AG10803 (cell line): ENCODE measurements around the gene NHS.
A peak's percentile ranks its signal among the peaks of the same experiment; 100 is the strongest.

Experiments
- DNase-seq: peaks from one replicate; pipeline ENCODE4 v3.0.0; 2010; ENCODE audit warnings: low read depth
- H3K4me3 ChIP-seq: 2 replicates; pipeline ENCODE4 v1.5.1; 2011; ENCODE audit warnings: mild to moderate bottlenecking, low read length, control low read depth
- TF ChIP-seq, protein P1 (sequence below): conservative IDR thresholded peaks from 2 replicates; pipeline ENCODE4 v1.5.1; 2011; ENCODE audit warnings: mild to moderate bottlenecking, low read length, control low read depth, inconsistent platforms

Gene NHS

DNA sequence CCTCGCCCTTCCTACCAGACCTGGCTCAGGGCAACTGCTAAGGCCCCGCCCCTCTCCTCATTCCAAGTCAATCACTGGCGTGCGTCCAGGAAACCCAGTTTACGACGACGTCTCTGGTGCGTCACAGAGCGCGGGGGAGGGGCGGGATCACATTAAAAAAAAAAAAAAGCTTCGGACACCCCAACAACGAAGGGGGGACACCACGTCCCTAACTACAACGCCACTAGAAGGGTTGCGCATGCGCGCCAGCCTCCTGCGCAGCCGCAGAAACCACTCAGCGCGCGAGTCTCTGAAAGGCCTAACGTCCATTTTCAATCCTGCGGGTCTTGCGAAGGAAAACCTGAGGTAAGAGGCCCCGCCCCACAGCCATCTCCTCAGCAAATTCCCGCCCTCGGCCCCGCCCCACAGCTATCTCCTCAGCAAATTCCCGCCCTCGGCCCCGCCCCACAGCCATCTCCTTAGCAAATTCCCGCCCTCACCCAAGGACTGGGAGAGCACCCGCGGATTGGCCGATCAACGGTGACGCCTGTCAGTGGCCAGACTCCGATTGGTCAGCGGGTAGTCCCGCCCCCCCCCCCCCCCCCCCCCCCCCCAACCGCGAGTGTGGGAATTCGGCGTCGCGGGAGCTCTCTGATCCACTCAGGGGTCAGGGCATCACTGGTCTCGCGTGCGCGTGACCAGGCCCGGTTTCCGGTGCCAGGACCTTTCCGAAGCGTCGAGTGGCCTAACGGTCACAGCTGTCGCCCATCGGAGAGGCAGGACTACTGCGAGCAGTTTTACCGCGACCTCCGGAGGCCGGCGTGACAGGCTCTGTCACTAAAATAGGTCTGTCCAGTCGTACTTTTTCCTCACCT lies 362.1 kb downstream of the NHS start, which contains the start of gene SCML1:
Gene SCML1, plus strand, starts transcription at position 638 of the 854 bp plus-strand sequence. CDS start 6,694 bp downstream, outside the sequence.
- TF ChIP-seq, protein P1, sequence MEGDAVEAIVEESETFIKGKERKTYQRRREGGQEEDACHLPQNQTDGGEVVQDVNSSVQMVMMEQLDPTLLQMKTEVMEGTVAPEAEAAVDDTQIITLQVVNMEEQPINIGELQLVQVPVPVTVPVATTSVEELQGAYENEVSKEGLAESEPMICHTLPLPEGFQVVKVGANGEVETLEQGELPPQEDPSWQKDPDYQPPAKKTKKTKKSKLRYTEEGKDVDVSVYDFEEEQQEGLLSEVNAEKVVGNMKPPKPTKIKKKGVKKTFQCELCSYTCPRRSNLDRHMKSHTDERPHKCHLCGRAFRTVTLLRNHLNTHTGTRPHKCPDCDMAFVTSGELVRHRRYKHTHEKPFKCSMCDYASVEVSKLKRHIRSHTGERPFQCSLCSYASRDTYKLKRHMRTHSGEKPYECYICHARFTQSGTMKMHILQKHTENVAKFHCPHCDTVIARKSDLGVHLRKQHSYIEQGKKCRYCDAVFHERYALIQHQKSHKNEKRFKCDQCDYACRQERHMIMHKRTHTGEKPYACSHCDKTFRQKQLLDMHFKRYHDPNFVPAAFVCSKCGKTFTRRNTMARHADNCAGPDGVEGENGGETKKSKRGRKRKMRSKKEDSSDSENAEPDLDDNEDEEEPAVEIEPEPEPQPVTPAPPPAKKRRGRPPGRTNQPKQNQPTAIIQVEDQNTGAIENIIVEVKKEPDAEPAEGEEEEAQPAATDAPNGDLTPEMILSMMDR, result no peak
- H3K4me3 ChIP-seq, result peak within 1 kb of the TSS; percentile 72
- peak; percentile 98 for DNase-seq

DNA sequence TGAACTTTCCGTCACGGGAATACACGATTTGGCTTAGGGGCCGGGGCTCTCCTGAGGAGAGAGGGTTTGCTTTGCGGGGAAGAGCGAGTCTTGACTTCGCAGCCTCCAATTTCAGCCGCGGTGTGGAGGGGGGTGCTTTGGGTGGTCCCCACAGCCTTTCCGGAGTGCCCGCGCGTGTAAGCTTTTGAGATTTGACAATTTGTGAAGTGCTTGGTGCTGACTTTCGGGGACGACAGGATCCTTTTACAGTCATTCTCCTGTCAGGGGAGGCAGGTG lies 362.6 kb downstream of the NHS start:
- H3K4me3 ChIP-seq, result peak overlapping the region; percentile 72
- no peak for DNase-seq
- TF ChIP-seq, protein P1, result no peak

DNA sequence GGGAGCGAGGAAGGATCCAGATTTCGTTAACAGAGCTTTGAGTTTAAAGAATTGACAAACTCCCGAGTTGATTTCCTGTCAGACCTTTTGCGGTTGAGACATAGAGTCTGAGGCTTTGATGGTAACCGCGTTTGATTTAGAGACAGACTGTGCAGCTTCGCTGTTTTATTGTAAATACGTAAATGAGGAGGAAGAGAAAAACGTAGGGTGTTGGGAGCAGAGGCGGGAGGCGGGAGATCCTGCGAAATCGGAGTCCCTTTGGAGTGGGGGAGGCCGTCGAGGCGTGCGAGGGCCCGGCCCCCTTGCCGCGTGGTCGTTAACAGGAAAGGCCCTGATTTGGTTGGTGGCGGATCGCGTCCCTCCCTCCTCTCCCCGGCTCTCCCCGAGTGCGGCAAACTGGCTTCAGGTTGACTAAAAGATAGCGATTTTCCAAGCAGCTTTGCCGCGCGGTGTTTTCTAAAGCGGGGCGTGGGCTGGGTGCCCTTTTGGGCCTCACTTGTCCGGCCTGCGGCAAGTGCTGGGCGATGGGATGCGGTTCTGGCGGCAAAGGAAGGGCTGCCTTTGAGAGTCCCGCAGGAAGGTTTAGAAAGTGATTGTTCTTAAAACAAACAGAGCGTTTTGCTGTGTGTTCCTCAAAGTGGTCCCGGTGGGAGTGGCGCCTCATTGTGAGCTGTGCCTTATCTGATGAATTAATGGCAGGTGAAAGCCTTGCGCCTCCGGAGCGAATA lies 363.1 kb downstream of the NHS start:
- H3K4me3 ChIP-seq, result peak overlapping the region; percentile 72
- peak; percentile 32 for DNase-seq
- TF ChIP-seq, protein P1, result no peak

DNA sequence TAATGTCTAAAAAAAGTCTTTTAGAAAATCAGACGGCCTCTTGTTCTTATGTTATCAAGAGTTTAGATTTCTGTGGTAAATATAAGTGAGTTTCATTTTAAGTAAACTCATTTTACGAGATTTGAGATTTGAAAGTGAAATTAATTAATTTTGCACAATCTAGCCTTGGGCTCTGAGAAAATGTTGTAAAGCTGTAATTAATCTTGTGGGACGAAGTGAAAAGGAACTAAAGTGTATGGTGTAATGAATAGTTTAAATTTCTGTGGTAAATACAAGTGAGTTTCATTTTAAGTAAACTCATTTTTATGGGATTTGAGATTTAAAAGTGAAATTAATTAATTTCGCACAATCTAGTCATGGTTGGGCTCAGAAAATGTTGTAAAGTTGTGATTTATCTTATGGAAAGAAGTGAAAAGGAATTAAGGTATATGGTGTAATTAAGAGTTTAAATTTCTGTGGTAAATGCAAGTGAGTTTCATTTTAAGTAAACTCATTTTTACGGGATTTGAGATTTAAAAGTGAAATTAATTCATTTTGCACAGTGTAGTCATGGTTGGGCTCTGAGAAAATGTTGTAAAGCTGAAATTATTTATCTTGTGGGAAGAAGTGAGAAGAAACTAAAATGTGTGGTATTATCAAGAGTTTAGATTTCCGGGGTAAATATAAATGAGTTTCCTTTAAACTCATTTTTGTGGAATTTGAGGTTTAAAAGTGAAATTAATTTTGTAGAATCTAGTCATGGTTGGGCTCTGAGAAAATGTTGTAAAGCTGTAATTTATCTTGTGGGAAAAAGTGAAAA lies 363.9 kb downstream of the NHS start:
- H3K4me3 ChIP-seq, result peak overlapping the region; percentile 72
- peak; percentile 45 for DNase-seq
- TF ChIP-seq, protein P1, result no peak

DNA sequence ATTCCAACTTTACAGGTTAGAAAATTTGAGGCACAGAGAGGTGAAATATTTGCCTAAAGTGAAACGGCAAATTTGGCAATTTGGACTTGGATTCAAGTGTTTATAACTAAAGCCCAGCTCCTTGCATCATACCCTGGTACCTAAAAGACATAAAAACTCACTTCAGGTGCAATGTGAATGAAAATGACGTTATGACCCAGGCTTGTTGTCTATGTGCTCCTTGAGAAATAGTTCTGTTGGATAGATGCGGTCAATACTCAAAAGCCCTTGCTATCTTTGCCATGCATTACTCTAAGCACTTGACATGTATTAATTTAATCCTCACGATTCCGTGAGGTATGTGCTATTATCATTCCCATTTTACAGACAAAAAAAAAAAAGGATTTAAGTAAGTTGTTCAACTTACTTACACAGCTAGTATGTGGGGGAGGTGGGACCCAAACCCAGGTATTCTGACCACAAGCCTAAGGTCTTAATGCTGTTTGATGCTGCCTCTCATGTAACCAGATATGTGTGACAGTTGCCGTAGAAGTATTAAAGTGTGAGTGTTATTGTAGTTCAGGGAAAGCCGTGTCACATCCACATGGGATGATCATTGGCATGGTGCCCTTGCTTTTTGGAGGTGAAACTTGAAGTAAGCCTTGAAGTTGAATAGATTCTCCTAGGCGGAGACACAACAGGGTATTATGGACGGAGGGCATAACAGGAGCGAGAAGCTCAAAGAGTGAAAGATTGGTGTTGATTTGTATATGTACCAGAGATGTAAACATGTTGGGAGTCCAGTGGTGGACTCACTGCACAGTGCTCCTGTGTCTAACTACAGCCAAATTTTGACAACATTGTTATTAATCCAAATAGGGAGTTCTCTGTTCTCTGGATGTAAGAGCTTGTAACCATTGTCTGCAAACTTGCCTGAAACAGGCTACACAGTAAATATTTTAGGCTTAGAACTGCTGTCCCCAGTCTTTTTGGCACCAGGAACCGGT lies 365.4 kb downstream of the NHS start:
- no peak overlapping the region for H3K4me3 ChIP-seq
- TF ChIP-seq, protein P1, result no peak
- no peak for DNase-seq

DNA sequence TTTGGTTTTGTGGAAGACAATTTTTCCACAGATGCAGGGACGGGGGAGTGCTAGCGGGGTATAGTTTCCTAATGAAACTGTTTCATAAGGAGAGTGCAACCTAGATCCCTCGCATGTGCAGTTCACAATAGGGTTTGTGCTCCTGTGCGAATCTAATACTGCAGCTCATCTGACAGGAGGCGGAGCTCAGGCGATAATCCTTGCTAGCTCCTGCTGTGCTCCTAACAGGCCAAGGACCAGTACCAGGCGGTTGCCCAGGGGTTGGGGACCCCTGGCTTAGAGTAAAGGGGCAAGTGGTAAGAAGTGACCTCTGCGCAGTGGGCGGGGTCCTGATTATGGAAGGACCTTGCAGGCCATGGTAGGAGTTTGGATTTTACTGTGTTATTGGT lies 366.1 kb downstream of the NHS start:
- DNase-seq, result no peak
- no peak overlapping the region for H3K4me3 ChIP-seq
- TF ChIP-seq, protein P1, result no peak
